K562 (cell line): ENCODE data around the gene MAP3K2. TPM values are rescaled to one million over a fixed set of nuclear protein-coding genes. Genes with fewer than 3 reads are reported as not detected.

ENCODE experiments used
- ATAC-seq: fragments of 200-7000 bp; cut with Tn5 transposase; 3 replicates; pipeline ENCODE4 v1.9.1; 2020; ENCODE audit warnings: moderate library complexity
- BruUV-seq: library from RNA; stranded (reverse); fragments of 400-500 nt; replicated peaks from 2 replicates; lab custom pipeline; 2021; lab: Mats Ljungman, UMichigan
- CTCF ChIA-PET: fragments of 300-600 bp; formaldehyde crosslinking; extraction: SDS; loops from one replicate; lab custom pipeline; 2021; ENCODE audit warnings: low intra/inter-chr PET ratio; lab: Yijun Ruan, JAX
- POLR2A ChIA-PET: fragments of 300-600, 350-650 bp; sonication (Branson Sonifier 250); formaldehyde crosslinking; extraction: SDS; loops from one replicate; lab custom pipeline; 2021; ENCODE audit warnings: antibody characterized with exemption, inconsistent platforms; lab: Yijun Ruan, JAX
- DNase-seq, 4 experiments: peaks; one replicate each; pipeline versions ENCODE4 v3.0.0 to v3.0.0-alpha.2; 2011 to 2018; ENCODE audit warnings: low spot score in 3 of 4, mixed read lengths in 3 of 4; ENCODE audit errors: extremely low read depth in 1 of 4
- FAIRE-seq: peaks from 2 replicates; lab custom pipeline; 2011; peaks lifted over from hg19 to GRCh38; lab: Jason Lieb, UNC
- H2AFZ ChIP-seq: 2 replicates; pipeline ENCODE4 v1.6.0; 2011; ENCODE audit warnings: low read depth, low read length, control low read depth, inconsistent platforms
- H3K27ac ChIP-seq: fragments of 200-600 bp; 3 replicates; pipeline ENCODE4 v1.8.0; 2011; ENCODE audit warnings: low read depth, mild to moderate bottlenecking, control low read depth, inconsistent platforms, low read length, moderate library complexity, mixed read lengths; ENCODE audit errors: extremely low read depth
- H3K27me3 ChIP-seq, 2 experiments: fragments of 300-600 bp in 1 of 2; 2 replicates in 1 of 2; 3 replicates in 1 of 2; pipeline versions ENCODE4 v1.6.0 to v1.8.0; 2011; ENCODE audit warnings: inconsistent platforms in 2 of 2, low read length in 2 of 2, mild to moderate bottlenecking in 1 of 2, mixed read lengths in 1 of 2, moderate library complexity in 1 of 2; ENCODE audit not compliant: control insufficient read depth in 2 of 2, insufficient read depth in 2 of 2
- H3K36me3 ChIP-seq: fragments of 300-600 bp; 3 replicates; pipeline ENCODE4 v1.8.0; 2011; ENCODE audit warnings: mild to moderate bottlenecking, low read length, inconsistent platforms; ENCODE audit not compliant: control insufficient read depth, insufficient read depth
- H3K4me1 ChIP-seq, 2 experiments: fragments of 200-600 bp in 1 of 2; replicated peaks in 1 of 2; 2 replicates in 1 of 2; 3 replicates in 1 of 2; pipeline versions ENCODE4 v1.5.1 to v1.8.0; 2011; ENCODE audit warnings: inconsistent platforms in 2 of 2, low read length in 2 of 2, mild to moderate bottlenecking in 1 of 2, mixed read lengths in 1 of 2, moderate library complexity in 1 of 2; ENCODE audit not compliant: control insufficient read depth in 2 of 2, insufficient read depth in 2 of 2
- H3K4me2 ChIP-seq: 2 replicates; pipeline ENCODE4 v1.6.1; 2011; ENCODE audit warnings: low read length, control low read depth, inconsistent platforms, mixed read lengths; ENCODE audit not compliant: insufficient read depth
- H3K4me3 ChIP-seq: fragments of 200-600 bp; sonication (generic), shearing (Covaris generic); 2 replicates; pipeline ENCODE4 v1.5.1; 2016; ENCODE audit warnings: control low read depth, inconsistent platforms
- H3K79me2 ChIP-seq: fragments of 200-600 bp; 3 replicates; pipeline ENCODE4 v1.8.0; 2011; ENCODE audit warnings: low read length, inconsistent platforms; ENCODE audit not compliant: control insufficient read depth, insufficient read depth
- H3K9ac ChIP-seq, 2 experiments: 2 replicates each; pipeline versions ENCODE4 v1.6.0 to v1.6.1; 2011; ENCODE audit warnings: low read depth in 2 of 2, low read length in 2 of 2, control low read depth in 1 of 2, inconsistent platforms in 1 of 2, mild to moderate bottlenecking in 1 of 2, mixed read lengths in 1 of 2; ENCODE audit not compliant: insufficient read depth in 1 of 2
- H3K9me1 ChIP-seq: one replicate; pipeline ENCODE4 v1.6.0; 2011; ENCODE audit warnings: inconsistent platforms, mild to moderate bottlenecking, low read length, moderate library complexity; ENCODE audit not compliant: control insufficient read depth, insufficient read depth
- H3K9me3 ChIP-seq: replicated peaks from 2 replicates; pipeline ENCODE4 v1.5.1; 2011; ENCODE audit warnings: low read depth, low read length, inconsistent platforms; ENCODE audit not compliant: control insufficient read depth, insufficient read depth
- H4K20me1 ChIP-seq: replicated peaks from 2 replicates; pipeline ENCODE4 v1.6.1; 2011; ENCODE audit warnings: low read length, inconsistent platforms, mixed read lengths; ENCODE audit not compliant: control insufficient read depth, insufficient read depth
- AFF4 ChIP-seq: sonication (generic); formaldehyde crosslinking; IDR thresholded peaks from 2 replicates; pipeline ENCODE4 v1.8.0; 2023; ENCODE audit warnings: mild to moderate bottlenecking, missing genetic modification reagents
- ATF4 ChIP-seq: fragments of 450-650 bp; formaldehyde crosslinking; IDR thresholded peaks from 2 replicates; pipeline ENCODE4 v1.4.0; 2022; ENCODE audit warnings: mild to moderate bottlenecking, moderate library complexity
- FOXK2 ChIP-seq, 2 experiments: fragments of 450-650 bp; IDR thresholded peaks in 1 of 2; conservative IDR thresholded peaks in 1 of 2; 2 replicates each; pipeline ENCODE4 v1.6.1; 2016; ENCODE audit warnings: low read depth in 2 of 2, mild to moderate bottlenecking in 1 of 2
- HMG20B ChIP-seq: fragments of 250-450 bp; sonication (Bioruptor Pico); IDR thresholded peaks from 2 replicates; pipeline ENCODE4 v1.5.0; 2021; ENCODE audit warnings: mild to moderate bottlenecking
- HMGXB4 ChIP-seq: sonication (generic); formaldehyde crosslinking; IDR thresholded peaks from 2 replicates; pipeline ENCODE4 v1.8.1; 2023; ENCODE audit warnings: mild to moderate bottlenecking, missing genetic modification reagents
- HNRNPH1 ChIP-seq: fragments of 200-400 bp; formaldehyde crosslinking; optimal IDR thresholded peaks from 2 replicates; pipeline ENCODE3; 2017; ENCODE audit warnings: low read depth, mild to moderate bottlenecking, low read length, moderate library complexity
- KDM1A ChIP-seq, 2 experiments: fragments of 450-650 bp; IDR thresholded peaks; 2 replicates each; pipeline ENCODE4 v1.6.1; 2016; ENCODE audit warnings: mild to moderate bottlenecking in 2 of 2
- MCM2 ChIP-seq: fragments of 450-650 bp; IDR thresholded peaks from 2 replicates; pipeline ENCODE4 v1.6.1; 2017; ENCODE audit warnings: low read depth, mild to moderate bottlenecking
- MTA3 ChIP-seq: fragments of 450-650 bp; formaldehyde crosslinking; IDR thresholded peaks from 2 replicates; pipeline ENCODE4 v1.6.1; 2017; ENCODE audit warnings: mild to moderate bottlenecking, borderline replicate concordance
- NONO ChIP-seq, 2 experiments: fragments of 200-400 bp in 1 of 2; fragments of 450-650 bp in 1 of 2; formaldehyde crosslinking in 1 of 2; IDR thresholded peaks; 2 replicates each; pipeline ENCODE4 v1.6.1; 2017; ENCODE audit warnings: low read depth in 2 of 2, mild to moderate bottlenecking in 2 of 2, moderate library complexity in 2 of 2, low read length in 1 of 2
- RAD51 ChIP-seq: fragments of 450-650 bp; IDR thresholded peaks from 2 replicates; pipeline ENCODE4 v1.7.1; 2016; ENCODE audit warnings: low read depth, mild to moderate bottlenecking, borderline replicate concordance
- SETDB1 ChIP-seq: IDR thresholded peaks from one replicate; pipeline ENCODE4 v1.6.1; 2012; ENCODE audit warnings: low read length, control low read depth, inconsistent platforms
- SNRNP70 ChIP-seq: fragments of 200-400 bp; formaldehyde crosslinking; optimal IDR thresholded peaks from 2 replicates; pipeline ENCODE3; 2017; ENCODE audit warnings: low read depth, low read length
- ZNF431 ChIP-seq: sonication (generic); formaldehyde crosslinking; IDR thresholded peaks from 2 replicates; pipeline ENCODE4 v1.8.0; 2022; ENCODE audit warnings: mild to moderate bottlenecking, missing genetic modification reagents
- WGBS: fragments of 100-300 bp; shearing (Covaris generic); methylation state at CpG from one replicate; pipeline ENCODE4 v1.1.6; 2016; ENCODE audit warnings: low coverage, mixed read lengths; ENCODE audit not compliant: insufficient coverage; ENCODE audit errors: missing lambda C conversion rate; 5-methylcytosine and 5-hydroxymethylcytosine counted together
- in situ Hi-C: fragments of 300-500 bp; cut with MboI; formaldehyde crosslinking; loops from 4 replicates; pipeline ENCODE4 v1.15.0; 2018; ENCODE audit warnings: inconsistent platforms, mixed read lengths
- intact Hi-C: fragments of 100-400 bp; cut with micrococcal nuclease; formaldehyde crosslinking; loops from 2 replicates; pipeline ENCODE4 v1.14.2; 2022
- polyA plus RNA-seq, 8 experiments: library from polyadenylated mRNA; depleted of rRNA in 4 of 8; stranded (reverse) in 5 of 8; unstranded in 3 of 8; fragments of >200 nt; fragmentation: Nextera tagmentation in 2 of 8; fragmentation: Illumina TruSeq in 1 of 8; extraction: Ambion mirVana in 2 of 8; extraction: Trizol in 1 of 8; gene quantifications; 2 replicates each; pipeline versions ENCODE4 v1.2.1 to v1.2.3, GENCODE V29; 2011 to 2014; ENCODE audit warnings: inconsistent platforms in 1 of 8, missing spikeins in 1 of 8
- total RNA-seq, 7 experiments: library from RNA; depleted of rRNA in 6 of 7; stranded (reverse); fragments of >200 nt in 6 of 7; fragmentation: Illumina TruSeq in 2 of 7; extraction: Trizol in 2 of 7; gene quantifications; 2 replicates each; pipeline versions ENCODE4 v1.2.1 to v1.2.3, GENCODE V29; 2011 to 2021; ENCODE audit warnings: low replicate concordance in 1 of 7

The MAP3K2 gene
- total and polyA plus RNA-seq, 9 of the 15 experiments (the other 6 are each of a cell fraction or from before 2014, with no cell fraction given): 1.2 to 14.2 (median 5.7) TPM

- H4K20me1 ChIP-seq: peaks cover 5% of the 10 kb centered on the region; the same call in 1 of the 2 replicates
- peaks cover 0 to 5% of the 10 kb centered on the region in 2 experiments; a peak in 3 of 5 replicates for H3K4me1 ChIP-seq
- H3K27ac ChIP-seq: no peak overlapping the region
- no peak for DNase-seq
- no peak overlapping the region for H3K4me3 ChIP-seq
- H3K9me1 ChIP-seq: no peaks in the 10 kb centered on the region
- BruUV-seq: no TSS peak
- ChIA-PET CTCF (no interaction called here), POLR2A (interaction anchor here (0.6 kb wide), 1 partner anchor 37 kb away, joined by 3 read pairs; no protein-coding TSS in a partner anchor)
- peaks cover 25% of the 10 kb centered on the region for H3K79me2 ChIP-seq
- 53% methylated on average over 2 of the region's 2 CpGs for WGBS
- no peaks in the 10 kb centered on the region for H3K27me3 ChIP-seq
- H3K4me2 ChIP-seq: no peak overlapping the region
- FAIRE-seq: no peak
- intact Hi-C loops (no loop called here), in situ Hi-C loops (no loop called here)
- H3K9me3 ChIP-seq: no peaks in the 10 kb centered on the region
- H3K36me3 ChIP-seq: no peaks in the 10 kb centered on the region
- ATAC-seq: no peak
- H2AFZ ChIP-seq: no peak overlapping the region
- no peak overlapping the region for H3K9ac ChIP-seq
- no peak for TF ChIP-seq ATF4 (CRISPR knock-in tag)
- TF ChIP-seq NONO (IDR thresholded peaks at IDR 0.05; ENCODE audit: low read depth in 2 of 2, low read length in 1 of 2): no peak
- TF ChIP-seq MCM2: no peak
- no peak for TF ChIP-seq SETDB1
- no peak for TF ChIP-seq SNRNP70
- no peak for TF ChIP-seq HNRNPH1
- TF ChIP-seq RAD51: no peak
- no peak for TF ChIP-seq FOXK2 (conservative IDR thresholded peaks at IDR 0.05 in 1 of 2, IDR thresholded peaks at IDR 0.05 in 1 of 2; ENCODE audit: low read depth in 2 of 2)
- TF ChIP-seq MTA3: no peak
- TF ChIP-seq KDM1A (IDR thresholded peaks at IDR 0.05): no peak
- no peak for TF ChIP-seq HMGXB4 (CRISPR knock-in tag)
- TF ChIP-seq AFF4 (CRISPR knock-in tag): no peak
- no peak for TF ChIP-seq HMG20B (CRISPR knock-in tag)
- no peak for TF ChIP-seq ZNF431 (CRISPR knock-in tag)
These were observed 36.2 kb downstream of the MAP3K2 start for GRCh38 chr2:127351603-127352002.
